Ectodermal cell (in vitro differentiated cells): Measurements from ENCODE around the gene SLC5A6.

Experiments used
- H3K27ac ChIP-seq: 2 replicates; pipeline ENCODE4 v1.7.0; 2013; ENCODE audit warnings: mild to moderate bottlenecking, low read depth, low read length; ENCODE audit not compliant: insufficient read depth, poor library complexity, severe bottlenecking
- H3K27me3 ChIP-seq: 2 replicates; pipeline ENCODE4 v1.7.0; 2013; ENCODE audit warnings: mild to moderate bottlenecking, low read length; ENCODE audit not compliant: insufficient read depth, control insufficient read depth, poor library complexity, severe bottlenecking
- H3K36me3 ChIP-seq: one replicate; pipeline ENCODE4 v1.7.0; 2013; ENCODE audit warnings: low read length; ENCODE audit not compliant: control insufficient read depth, insufficient read depth
- H3K4me1 ChIP-seq: one replicate; pipeline ENCODE4 v1.7.0; 2013; ENCODE audit warnings: low read length; ENCODE audit not compliant: control insufficient read depth, insufficient read depth
- H3K4me3 ChIP-seq: 2 replicates; pipeline ENCODE4 v1.7.0; 2013; ENCODE audit warnings: low read depth, low read length, control low read depth; ENCODE audit not compliant: insufficient read depth
- H3K9me3 ChIP-seq: 2 replicates; pipeline ENCODE4 v1.7.0; 2013; ENCODE audit warnings: mild to moderate bottlenecking, low read length, moderate library complexity; ENCODE audit not compliant: control insufficient read depth
- WGBS, 2 experiments: methylation state at CpG; one replicate each; pipeline ENCODE4 v1.1.7; 2013; ENCODE audit warnings: missing lambda C conversion rate in 2 of 2; 5-methylcytosine and 5-hydroxymethylcytosine counted together

The SLC5A6 gene

GRCh38 chr2:27194538-27195354, 17.3 kb downstream of the SLC5A6 start:
- Histone ChIP-seq H3K4me1 (no peaks in the 10 kb centered on the region), H3K4me3 (no peak overlapping the region), H3K27ac (no peak overlapping the region), H3K9me3 (no peaks in the 10 kb centered on the region), H3K36me3 (no peaks in the 10 kb centered on the region), H3K27me3 (no peaks in the 10 kb centered on the region)
- 87 to 90% methylated on average over 17 of the region's 17 CpGs for WGBS, 2 experiments

DNA sequence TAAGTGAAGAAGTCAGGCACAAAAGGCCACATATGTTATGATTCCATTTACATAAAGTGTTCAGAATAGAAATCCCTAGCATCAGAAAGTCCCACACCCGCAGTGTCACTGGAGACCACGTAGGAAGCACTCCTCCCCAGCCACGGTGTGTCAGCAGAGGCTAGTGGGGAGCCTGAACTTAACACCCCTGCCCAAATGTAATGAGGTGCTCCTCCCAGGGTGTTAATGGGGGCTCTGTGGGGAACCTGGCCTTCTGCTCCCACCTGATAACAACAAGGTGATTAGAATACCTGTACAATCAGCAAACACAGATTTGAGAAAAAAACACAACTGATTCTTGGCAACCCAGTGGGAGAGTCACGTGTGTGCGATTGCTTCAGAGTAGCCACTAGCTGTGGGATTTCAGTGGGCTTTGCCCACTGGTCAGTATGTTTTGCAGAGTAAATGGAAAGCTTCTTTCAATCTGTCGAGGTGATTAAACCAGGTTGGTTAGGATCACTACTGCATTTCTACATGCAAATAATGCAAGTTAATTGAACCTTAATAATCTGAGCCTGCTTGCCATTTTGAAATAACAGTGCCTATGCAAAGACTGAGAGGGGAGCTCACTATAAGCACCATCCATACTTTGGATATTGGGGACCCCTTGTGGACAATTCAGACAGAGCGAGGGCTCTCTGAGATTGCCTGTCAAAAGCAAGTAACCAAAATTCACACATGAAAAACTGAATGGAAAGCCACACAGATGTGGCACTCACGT, 20.8 kb downstream of the SLC5A6 start:
- Histone ChIP-seq H3K27ac (no peak overlapping the region), H3K4me3 (no peak overlapping the region), H3K36me3 (no peaks in the 10 kb centered on the region), H3K9me3 (no peaks in the 10 kb centered on the region), H3K27me3 (no peaks in the 10 kb centered on the region), H3K4me1 (no peaks in the 10 kb centered on the region)
- 60 to 65% methylated on average over 8 of the region's 8 CpGs for WGBS, 2 experiments

DNA sequence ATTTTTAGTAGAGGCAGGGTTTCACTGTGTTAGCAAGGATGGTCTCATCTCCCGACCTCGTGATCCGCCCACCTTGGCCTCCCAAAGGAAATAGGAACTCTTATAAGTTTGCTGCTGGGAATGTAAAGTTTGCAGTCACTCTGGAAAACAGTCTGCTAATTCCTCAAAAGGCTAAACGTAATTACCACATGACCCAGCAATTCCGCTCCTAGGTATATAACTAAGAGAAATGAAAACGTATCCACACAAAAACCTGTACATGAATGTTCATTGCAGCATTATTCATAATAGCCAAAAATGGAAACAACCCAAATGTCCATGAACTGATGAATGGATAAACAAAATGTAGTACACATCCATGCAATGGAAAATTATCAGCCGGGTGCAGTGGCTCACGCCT, 22.1 kb downstream of the SLC5A6 start:
- 89 to 91% methylated on average over 8 of the region's 8 CpGs for WGBS, 2 experiments
- Histone ChIP-seq H3K36me3 (no peaks in the 10 kb centered on the region), H3K4me3 (no peak overlapping the region), H3K27me3 (no peaks in the 10 kb centered on the region), H3K27ac (no peak overlapping the region), H3K9me3 (no peaks in the 10 kb centered on the region), H3K4me1 (no peaks in the 10 kb centered on the region)

GRCh38 chr2:27186613-27187345, 25.3 kb downstream of the SLC5A6 start:
- Histone ChIP-seq H3K9me3 (no peaks in the 10 kb centered on the region), H3K36me3 (no peaks in the 10 kb centered on the region), H3K27ac (no peak overlapping the region), H3K4me3 (no peak overlapping the region), H3K27me3 (no peaks in the 10 kb centered on the region), H3K4me1 (no peaks in the 10 kb centered on the region)
- WGBS, 2 experiments: 79 to 80% methylated on average over 6 of the region's 6 CpGs

- H3K36me3 ChIP-seq: no peaks in the 10 kb centered on the region
- WGBS, 2 experiments: 87 to 89% methylated on average over 6 of the region's 6 CpGs
- H3K4me1 ChIP-seq: no peaks in the 10 kb centered on the region
- no peak overlapping the region for H3K27ac ChIP-seq
- H3K4me3 ChIP-seq: no peak overlapping the region
- no peaks in the 10 kb centered on the region for H3K27me3 ChIP-seq
- no peaks in the 10 kb centered on the region for H3K9me3 ChIP-seq
Observed at GRCh38 chr2:27185331-27186026, 26.6 kb downstream of the SLC5A6 start.

DNA sequence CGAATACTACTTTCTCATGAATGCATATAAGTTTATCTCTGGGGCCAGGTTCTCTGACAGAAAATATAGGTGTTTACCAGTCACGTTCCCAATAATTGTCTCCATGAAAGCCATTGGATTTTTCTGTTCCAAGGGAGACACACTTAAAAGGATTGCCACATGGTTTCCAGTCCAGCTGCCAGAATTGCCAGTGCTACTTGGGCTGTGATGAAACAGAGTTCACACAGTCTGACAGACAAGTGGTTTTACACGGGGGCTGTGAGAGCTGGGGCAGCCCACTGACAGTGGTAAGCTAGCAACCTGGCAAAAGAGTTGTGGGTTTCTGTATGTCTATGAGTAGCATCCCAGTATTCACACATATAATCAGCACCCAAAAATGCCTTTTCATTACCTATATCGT, 28.0 kb downstream of the SLC5A6 start:
- H3K4me3 ChIP-seq: no peak overlapping the region
- H3K4me1 ChIP-seq: no peaks in the 10 kb centered on the region
- H3K9me3 ChIP-seq: no peaks in the 10 kb centered on the region
- no peaks in the 10 kb centered on the region for H3K36me3 ChIP-seq
- no peaks in the 10 kb centered on the region for H3K27me3 ChIP-seq
- H3K27ac ChIP-seq: no peak overlapping the region
- WGBS, 2 experiments: 88 to 92% methylated on average over 4 of the region's 4 CpGs

DNA sequence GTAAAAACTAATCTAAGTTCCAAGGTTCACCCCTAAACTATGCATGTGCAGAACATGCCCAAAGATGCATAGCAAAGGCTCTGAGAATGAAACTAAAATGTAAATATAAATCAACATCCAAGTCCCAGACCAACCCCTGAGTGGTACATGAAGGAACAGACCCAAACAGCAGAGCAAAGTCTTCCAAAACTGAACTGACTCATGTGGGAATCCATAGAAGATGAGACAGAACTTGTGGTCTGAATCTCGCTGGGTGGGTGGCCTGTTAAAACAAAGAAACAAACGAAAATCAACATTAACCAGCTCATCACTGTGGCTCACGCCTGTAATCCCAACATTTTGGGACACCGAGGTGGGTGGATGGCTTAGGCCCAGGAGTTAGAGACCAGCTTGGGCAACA, 29.7 kb downstream of the SLC5A6 start:
- Histone ChIP-seq H3K4me3 (no peak overlapping the region), H3K9me3 (no peaks in the 10 kb centered on the region), H3K36me3 (no peaks in the 10 kb centered on the region), H3K27me3 (no peaks in the 10 kb centered on the region), H3K4me1 (no peaks in the 10 kb centered on the region), H3K27ac (no peak overlapping the region)
- 65 to 70% methylated on average over 4 of the region's 4 CpGs for WGBS, 2 experiments

- Histone ChIP-seq H3K4me1 (no peaks in the 10 kb centered on the region), H3K4me3 (no peak overlapping the region), H3K27ac (no peak overlapping the region), H3K36me3 (no peaks in the 10 kb centered on the region), H3K27me3 (no peaks in the 10 kb centered on the region), H3K9me3 (no peaks in the 10 kb centered on the region)
- WGBS, 2 experiments: 61 to 91% methylated on average over 2 to 3 of the region's 3 CpGs
Observed at GRCh38 chr2:27179344-27180000, 32.6 kb downstream of the SLC5A6 start.

DNA sequence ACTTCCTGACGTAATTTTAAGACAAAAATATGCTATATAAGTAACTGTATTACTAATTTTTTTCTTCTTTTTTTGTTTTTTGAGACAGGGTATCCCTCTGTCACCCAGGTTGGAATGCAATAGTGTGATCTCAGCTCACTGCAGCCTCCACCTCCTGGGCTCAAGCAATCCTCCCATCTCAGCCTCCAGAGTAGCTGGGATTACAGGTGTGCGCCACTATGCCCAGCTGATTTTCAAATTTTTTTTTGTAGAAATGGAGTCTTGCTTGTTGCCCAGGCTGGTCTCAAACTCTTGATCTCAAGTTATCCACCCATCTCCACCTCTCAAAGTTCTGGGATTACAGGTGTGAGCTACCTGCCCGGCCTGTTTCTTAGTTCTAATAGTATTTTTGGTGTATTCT, 33.6 kb downstream of the SLC5A6 start:
- Histone ChIP-seq H3K36me3 (no peaks in the 10 kb centered on the region), H3K4me1 (no peaks in the 10 kb centered on the region), H3K4me3 (no peak overlapping the region), H3K9me3 (no peaks in the 10 kb centered on the region), H3K27ac (no peak overlapping the region), H3K27me3 (no peaks in the 10 kb centered on the region)
- WGBS, 2 experiments: 87 to 91% methylated on average over 1 to 2 of the region's 3 CpGs
